Activated naive CD4-positive, alpha-beta T cell treated with anti-CD3 and anti-CD28 coated beads, Interleukin-2, amount 50 U/mL, for 24 hours (primary cell): ENCODE measurements around the gene NR6A1.
"Not testable (repeated sequence)": the region's sequence is repeated elsewhere in the genome, so short reads cannot be mapped to it uniquely, and the experiment has no call there.

Source experiments
- H3K27ac Mint-ChIP-seq: one replicate; pipeline ENCODE4 v1.8.0; 2021; ENCODE audit warnings: mild to moderate bottlenecking, mixed read lengths
- H3K27me3 Mint-ChIP-seq: one replicate; pipeline ENCODE4 v1.8.0; 2021; ENCODE audit warnings: mixed read lengths
- H3K36me3 Mint-ChIP-seq: one replicate; pipeline ENCODE4 v1.8.0; 2021; ENCODE audit warnings: mixed read lengths
- H3K4me1 Mint-ChIP-seq: one replicate; pipeline ENCODE4 v1.8.0; 2021; ENCODE audit warnings: mixed read lengths
- H3K4me3 Mint-ChIP-seq: one replicate; pipeline ENCODE4 v1.8.0; 2021; ENCODE audit warnings: mild to moderate bottlenecking, mixed read lengths
- H3K9me3 Mint-ChIP-seq: one replicate; pipeline ENCODE4 v1.8.0; 2021; ENCODE audit warnings: mixed read lengths

NR6A1 gene

DNA sequence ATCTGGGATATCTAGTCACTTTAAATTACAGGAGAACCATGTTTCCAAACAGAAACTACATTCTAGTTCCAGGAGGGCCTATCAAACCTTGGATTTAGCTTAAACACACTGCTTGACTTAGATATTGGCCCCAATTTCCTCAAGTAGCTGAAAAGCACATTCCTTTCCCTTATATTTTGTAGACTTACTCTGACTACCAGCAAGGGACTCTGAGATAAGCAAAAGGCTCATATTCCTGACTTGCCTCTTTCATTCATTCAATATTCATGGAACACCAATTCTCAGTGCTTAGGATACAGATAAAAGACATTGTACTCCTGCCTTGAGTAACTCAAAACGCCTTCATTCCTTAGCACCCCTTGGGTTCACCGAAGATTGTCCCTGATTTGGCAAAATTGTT is 11.8 kb downstream of the NR6A1 start:
- Mint-ChIP-seq H3K27me3 (peaks cover 59% of the 10 kb centered on the region), H3K27ac (no peak overlapping the region), H3K4me3 (no peak overlapping the region), H3K9me3 (no peaks in the 10 kb centered on the region), H3K36me3 (no peaks in the 10 kb centered on the region), H3K4me1 (peaks cover 9% of the 10 kb centered on the region)

- Mint-ChIP-seq H3K4me1 (peaks cover 9% of the 10 kb centered on the region), H3K27ac (no peak overlapping the region), H3K36me3 (no peaks in the 10 kb centered on the region), H3K4me3 (no peak overlapping the region), H3K9me3 (no peaks in the 10 kb centered on the region), H3K27me3 (peaks cover 56% of the 10 kb centered on the region)
Observed at GRCh38 chr9:124758691-124759090, 12.4 kb downstream of the NR6A1 start.

GRCh38 chr9:124758061-124758460 is 13.1 kb downstream of the NR6A1 start:
- Mint-ChIP-seq H3K27ac (no peak overlapping the region), H3K36me3 (no peaks in the 10 kb centered on the region), H3K9me3 (no peaks in the 10 kb centered on the region), H3K27me3 (peaks cover 52% of the 10 kb centered on the region), H3K4me1 (peaks cover 9% of the 10 kb centered on the region), H3K4me3 (no peak overlapping the region)

- H3K27me3 Mint-ChIP-seq, result peaks cover 49% of the 10 kb centered on the region
- H3K9me3 Mint-ChIP-seq, result no peaks in the 10 kb centered on the region
- peaks cover 9% of the 10 kb centered on the region for H3K4me1 Mint-ChIP-seq
- H3K36me3 Mint-ChIP-seq, result no peaks in the 10 kb centered on the region
- H3K27ac Mint-ChIP-seq, result no peak overlapping the region
- no peak overlapping the region for H3K4me3 Mint-ChIP-seq
Observed at GRCh38 chr9:124757616-124758015, 13.5 kb downstream of the NR6A1 start.

DNA sequence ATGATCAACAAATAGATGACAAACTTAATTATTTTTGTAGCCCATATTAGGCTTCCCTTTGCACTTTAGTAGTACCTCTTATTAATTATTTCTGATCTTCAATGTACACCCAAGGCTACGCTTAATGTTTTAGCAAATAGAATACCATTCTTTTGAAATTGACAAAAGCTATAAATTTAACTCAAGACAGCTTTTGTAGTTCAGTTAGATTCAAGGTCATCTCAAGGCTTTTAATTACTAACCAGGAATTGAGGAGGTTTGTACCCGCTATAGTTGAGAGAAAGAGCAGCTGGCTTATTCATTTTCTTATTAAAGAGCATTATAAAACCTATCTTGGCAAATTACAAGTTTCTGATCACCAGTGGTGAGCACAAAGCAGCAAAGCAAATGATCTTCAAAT is 15.1 kb downstream of the NR6A1 start:
- Mint-ChIP-seq H3K4me1 (peaks cover 9% of the 10 kb centered on the region), H3K27ac (no peak overlapping the region), H3K4me3 (no peak overlapping the region), H3K36me3 (no peaks in the 10 kb centered on the region), H3K9me3 (no peaks in the 10 kb centered on the region), H3K27me3 (peaks cover 41% of the 10 kb centered on the region)

- Mint-ChIP-seq H3K27me3 (peaks cover 43% of the 10 kb centered on the region), H3K4me1 (peaks cover 9% of the 10 kb centered on the region), H3K4me3 (no peak overlapping the region), H3K9me3 (no peaks in the 10 kb centered on the region), H3K36me3 (no peaks in the 10 kb centered on the region), H3K27ac (no peak overlapping the region)
Observed at GRCh38 chr9:124755061-124755460, 16.1 kb downstream of the NR6A1 start.

GRCh38 chr9:124754289-124754688 is 16.8 kb downstream of the NR6A1 start:
- Mint-ChIP-seq H3K27me3 (peaks cover 47% of the 10 kb centered on the region), H3K36me3 (no peaks in the 10 kb centered on the region), H3K4me1 (peaks cover 9% of the 10 kb centered on the region), H3K4me3 (no peak overlapping the region), H3K27ac (no peak overlapping the region), H3K9me3 (no peaks in the 10 kb centered on the region)

DNA sequence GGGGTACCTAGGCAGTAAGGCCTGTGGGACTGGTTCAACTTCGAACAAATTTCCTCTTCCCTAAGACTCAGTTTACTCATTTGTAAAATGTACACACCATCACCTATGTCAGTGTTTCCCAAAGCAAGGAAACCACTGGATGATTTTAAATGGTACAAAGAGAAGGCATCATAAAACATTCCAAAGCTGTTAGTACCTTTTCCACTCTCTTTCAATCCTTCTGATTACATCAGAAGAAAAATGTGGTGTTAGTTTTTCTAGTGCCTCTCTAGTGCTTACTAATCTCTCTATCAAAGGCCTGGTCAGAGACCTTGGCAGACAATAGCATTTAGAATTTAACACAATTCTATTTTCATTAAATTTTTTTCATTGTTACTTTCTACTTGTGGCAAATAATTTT is 18.1 kb downstream of the NR6A1 start:
- H3K4me1 Mint-ChIP-seq, result peaks cover 9% of the 10 kb centered on the region
- no peak overlapping the region for H3K27ac Mint-ChIP-seq
- no peak overlapping the region for H3K4me3 Mint-ChIP-seq
- H3K36me3 Mint-ChIP-seq, result no peaks in the 10 kb centered on the region
- peaks cover 44% of the 10 kb centered on the region for H3K27me3 Mint-ChIP-seq
- H3K9me3 Mint-ChIP-seq, result no peaks in the 10 kb centered on the region

DNA sequence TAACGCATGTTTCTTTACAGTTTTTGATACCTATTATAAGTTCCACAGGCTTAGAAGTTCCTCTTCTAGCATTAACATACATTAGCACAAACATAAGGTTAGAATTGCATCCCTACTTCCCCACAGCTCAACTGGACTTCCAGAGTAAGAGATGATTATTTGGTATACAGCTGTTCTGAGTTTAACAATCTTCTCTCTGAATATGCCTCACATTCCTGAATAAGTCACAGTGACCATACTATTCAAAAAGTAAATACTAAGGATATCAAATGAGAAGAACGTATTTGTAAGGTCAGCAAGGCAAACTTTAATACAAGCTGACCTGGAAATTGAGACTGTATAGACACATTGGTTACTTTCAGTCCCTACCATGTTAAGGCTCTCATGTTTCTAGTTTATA is 21.3 kb downstream of the NR6A1 start:
- Mint-ChIP-seq H3K4me1 (peaks cover 1% of the 10 kb centered on the region), H3K36me3 (no peaks in the 10 kb centered on the region), H3K9me3 (no peaks in the 10 kb centered on the region), H3K4me3 (no peak overlapping the region), H3K27me3 (peaks cover 28% of the 10 kb centered on the region), H3K27ac (no peak overlapping the region)

DNA sequence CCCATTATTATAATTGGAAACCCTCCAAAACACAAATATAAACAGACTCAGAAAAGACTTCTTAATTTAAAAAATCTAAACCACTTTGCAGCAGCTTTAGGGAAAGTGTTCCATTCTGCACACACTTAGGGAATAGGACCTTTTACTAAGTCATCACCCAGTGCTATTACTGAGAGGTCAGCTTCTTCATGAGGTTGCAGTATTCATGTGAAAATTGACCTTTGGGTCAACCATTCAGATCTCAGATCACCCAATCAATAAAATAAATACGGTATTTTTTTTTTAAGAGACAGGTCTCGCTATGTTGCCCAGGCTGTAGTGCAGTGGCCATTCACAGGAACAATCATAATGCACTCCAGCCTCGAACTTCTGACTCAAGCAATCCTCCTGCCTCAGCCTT is 21.8 kb downstream of the NR6A1 start:
- Mint-ChIP-seq H3K4me3 (no peak overlapping the region), H3K27me3 (peaks cover 26% of the 10 kb centered on the region), H3K4me1 (no peaks in the 10 kb centered on the region), H3K36me3 (no peaks in the 10 kb centered on the region), H3K27ac (no peak overlapping the region), H3K9me3 (no peaks in the 10 kb centered on the region)

- peaks cover 23% of the 10 kb centered on the region for H3K27me3 Mint-ChIP-seq
- no peak overlapping the region for H3K27ac Mint-ChIP-seq
- no peaks in the 10 kb centered on the region for H3K4me1 Mint-ChIP-seq
- no peak overlapping the region for H3K4me3 Mint-ChIP-seq
- no peaks in the 10 kb centered on the region for H3K9me3 Mint-ChIP-seq
- no peaks in the 10 kb centered on the region for H3K36me3 Mint-ChIP-seq
Observed at GRCh38 chr9:124747065-124747464, 24.0 kb downstream of the NR6A1 start.

DNA sequence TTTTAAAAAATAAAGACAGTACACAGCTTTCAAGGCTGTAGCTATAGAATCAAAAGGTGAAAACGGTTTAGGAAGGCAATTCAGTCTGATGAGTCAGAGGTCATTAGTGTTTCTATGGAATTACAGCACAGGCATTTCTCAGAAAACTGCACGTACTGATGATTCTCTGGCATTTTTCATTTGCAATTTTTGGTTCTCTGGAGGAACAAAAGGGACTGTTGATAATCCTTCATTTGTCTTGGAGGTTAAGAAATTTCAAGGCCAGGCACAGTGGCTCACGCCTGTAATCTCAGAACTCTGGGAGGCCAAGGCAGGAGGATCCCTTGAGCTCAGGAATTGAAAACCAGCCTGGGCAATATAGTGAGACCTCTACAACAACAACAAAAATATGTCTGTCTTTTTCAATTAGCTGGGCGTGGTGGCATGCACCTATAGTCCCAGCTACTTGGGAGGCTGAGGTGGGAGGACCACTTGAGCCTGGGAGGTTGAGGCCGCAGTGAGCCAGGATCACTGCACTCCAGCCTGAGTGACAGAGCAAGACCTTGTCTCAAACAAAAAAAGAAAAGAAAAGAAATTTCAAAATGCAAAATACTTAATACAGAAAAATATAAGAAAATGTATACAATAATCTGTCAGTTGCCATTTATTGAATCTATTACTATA is 27.3 kb downstream of the NR6A1 start:
- H3K9me3 Mint-ChIP-seq, result no peaks in the 10 kb centered on the region
- H3K36me3 Mint-ChIP-seq, result no peaks in the 10 kb centered on the region
- H3K27me3 Mint-ChIP-seq, result peaks cover 10% of the 10 kb centered on the region
- no peaks in the 10 kb centered on the region for H3K4me1 Mint-ChIP-seq
- no peak overlapping the region for H3K27ac Mint-ChIP-seq
- H3K4me3 Mint-ChIP-seq, result no peak overlapping the region

DNA sequence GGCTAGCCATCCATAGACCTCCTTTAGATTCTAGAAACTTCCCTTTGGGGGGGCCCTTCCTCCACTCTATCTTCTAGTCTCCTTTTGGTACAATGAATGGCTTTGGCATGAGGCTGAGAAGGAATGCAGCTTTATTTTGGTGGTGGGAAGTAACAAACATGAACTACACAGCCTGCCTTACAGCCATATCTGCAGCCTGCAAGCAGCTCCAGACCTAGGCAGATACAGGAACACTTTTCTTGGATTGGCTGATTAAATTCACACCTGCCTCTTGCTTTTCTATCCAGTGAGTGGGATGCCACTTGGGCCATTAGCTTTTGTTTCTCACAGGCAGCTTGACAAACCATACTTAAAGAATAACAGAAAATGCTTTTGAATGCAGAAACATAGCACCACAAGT is 28.2 kb downstream of the NR6A1 start:
- H3K4me3 Mint-ChIP-seq, result no peak overlapping the region
- H3K27ac Mint-ChIP-seq, result no peak overlapping the region
- H3K27me3 Mint-ChIP-seq, result peaks cover 11% of the 10 kb centered on the region
- H3K9me3 Mint-ChIP-seq, result no peaks in the 10 kb centered on the region
- H3K36me3 Mint-ChIP-seq, result no peaks in the 10 kb centered on the region
- no peaks in the 10 kb centered on the region for H3K4me1 Mint-ChIP-seq

GRCh38 chr9:124741662-124742061 is 29.4 kb downstream of the NR6A1 start:
- no peaks in the 10 kb centered on the region for H3K36me3 Mint-ChIP-seq
- H3K4me3 Mint-ChIP-seq, result no peak overlapping the region
- peaks cover 5% of the 10 kb centered on the region for H3K27me3 Mint-ChIP-seq
- no peaks in the 10 kb centered on the region for H3K4me1 Mint-ChIP-seq
- H3K9me3 Mint-ChIP-seq, result no peaks in the 10 kb centered on the region
- no peak overlapping the region for H3K27ac Mint-ChIP-seq

GRCh38 chr9:124741149-124741548 is 30.0 kb downstream of the NR6A1 start:
- no peaks in the 10 kb centered on the region for H3K4me1 Mint-ChIP-seq

GRCh38 chr9:124739360-124739759 is 31.8 kb downstream of the NR6A1 start:
- peaks cover 6% of the 10 kb centered on the region for H3K4me1 Mint-ChIP-seq
- H3K4me3 Mint-ChIP-seq, result no peak overlapping the region
- H3K9me3 Mint-ChIP-seq, result no peaks in the 10 kb centered on the region
- H3K27me3 Mint-ChIP-seq, result peaks cover 5% of the 10 kb centered on the region
- no peaks in the 10 kb centered on the region for H3K36me3 Mint-ChIP-seq
- H3K27ac Mint-ChIP-seq, result no peak overlapping the region

More at GRCh38 chr9:124741149-124741548, 30.0 kb downstream of the NR6A1 start:
- Mint-ChIP-seq H3K36me3 (no peaks in the 10 kb centered on the region), H3K4me3 (no peak overlapping the region), H3K27ac (no peak overlapping the region), H3K9me3 (no peaks in the 10 kb centered on the region), H3K27me3 (peaks cover 3% of the 10 kb centered on the region)

GRCh38 chr9:124738075-124738474 is 33.0 kb downstream of the NR6A1 start:
- H3K9me3 Mint-ChIP-seq, H3K4me1 Mint-ChIP-seq, H3K27ac Mint-ChIP-seq, H3K27me3 Mint-ChIP-seq, H3K4me3 Mint-ChIP-seq, H3K36me3 Mint-ChIP-seq: not testable (repeated sequence)
